ENCODE results near the gene LEP. TPM values are rescaled to one million over a fixed set of nuclear protein-coding genes. Genes with fewer than 3 reads are reported as not detected.

Gene LEP
- total and polyA plus RNA-seq, 9 of the 15 experiments (the other 6 are each of a cell fraction or from before 2014, with no cell fraction given), result not detected

DNA sequence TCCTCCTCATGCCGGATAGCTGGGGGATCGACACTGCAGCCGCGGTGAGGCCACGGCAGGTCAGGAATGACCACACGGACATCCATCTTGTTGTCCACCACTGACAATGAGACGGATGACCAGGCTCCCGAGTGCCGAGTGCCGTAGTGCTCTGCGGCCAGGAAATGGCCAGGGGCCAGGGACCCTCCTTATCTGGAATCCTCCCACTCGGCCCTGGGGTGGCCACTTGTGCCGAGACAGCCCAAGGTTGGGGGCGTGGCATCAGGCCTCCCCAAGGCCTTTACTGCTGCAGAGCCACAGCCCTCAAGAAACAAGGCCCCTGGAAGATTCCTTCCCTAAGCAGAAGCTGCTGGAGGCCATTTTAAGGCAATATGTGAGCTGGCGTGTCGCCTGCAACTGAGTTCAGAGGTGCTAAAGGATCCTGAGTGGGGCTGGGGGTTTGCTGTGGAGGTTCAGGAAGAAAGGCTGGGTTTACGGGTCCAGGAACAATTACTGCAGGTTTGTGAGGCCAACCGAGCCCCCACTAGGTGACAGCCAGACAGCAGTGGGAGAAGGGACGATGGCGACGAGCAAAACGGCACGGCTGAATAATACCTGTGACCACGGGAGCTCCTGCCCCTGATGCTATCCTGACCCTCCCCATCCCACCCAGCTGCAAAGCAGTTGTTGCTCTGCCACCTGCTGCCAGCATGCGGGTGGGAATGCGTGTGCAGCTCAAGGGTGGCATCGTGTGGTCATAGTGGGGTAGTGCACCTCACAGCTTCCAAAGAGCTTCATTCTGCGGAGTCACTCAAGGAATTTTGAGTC, 31.6 kb upstream of the LEP start (continued):
- TF ChIP-seq CREM (IDR thresholded peaks at IDR 0.05; ENCODE audit: low read depth) (peak; percentile 81), KDM1A (IDR thresholded peaks at IDR 0.05) (peak in 1 of 2 experiments; percentile 72; a peak in 1 of 4 replicates), ZEB2 (IDR thresholded peaks at IDR 0.05) (peak; percentile 33; the same call in 1 of the 2 replicates), SP1 (CRISPR knock-in tag; IDR thresholded peaks at IDR 0.05) (peak; percentile 57; the same call in 1 of the 2 replicates), SMARCA5 (IDR thresholded peaks at IDR 0.05) (peak; percentile 76; the same call in 1 of the 2 replicates), ZNF274 (IDR thresholded peaks at IDR 0.05; ENCODE audit: borderline replicate concordance, low read depth, low read length) (no peak), ADNP (tag; IDR thresholded peaks at IDR 0.05) (no peak), ZNF311 (CRISPR knock-in tag; IDR thresholded peaks at IDR 0.05) (no peak), ESRRA (IDR thresholded peaks at IDR 0.05; ENCODE audit: borderline replicate concordance, low read depth) (peak; percentile 53; the same call in 1 of the 2 replicates), PPARD (CRISPR knock-in tag; IDR thresholded peaks at IDR 0.05) (no peak), TBL1XR1 (IDR thresholded peaks at IDR 0.05; ENCODE audit: low read length in 2 of 2) (0 out of 4 replicates have a peak, but pooled peaks have one; percentile 17 to 68), ZNF780A (CRISPR knock-in tag; IDR thresholded peaks at IDR 0.05) (no peak), HDAC3 (IDR thresholded peaks at IDR 0.05; ENCODE audit: borderline replicate concordance, partially characterized antibody) (no peak), SLC30A9 (CRISPR knock-in tag; IDR thresholded peaks at IDR 0.05) (no peak), PTRF (tag; IDR thresholded peaks at IDR 0.05) (no peak), TOE1 (IDR thresholded peaks at IDR 0.05; ENCODE audit: borderline replicate concordance) (0 out of 2 replicates have a peak, but pooled peaks have one; percentile 34), TOE1 (CRISPR knock-in tag; IDR thresholded peaks at IDR 0.05; ENCODE audit: borderline replicate concordance, low read depth) (no peak), TFAM (CRISPR knock-in tag; conservative IDR thresholded peaks at IDR 0.05) (no peak), XRCC4 (IDR thresholded peaks at IDR 0.05; ENCODE audit: extremely low read depth, insufficient read depth, insufficient read length) (no peak), ZNF436 (CRISPR knock-in tag; IDR thresholded peaks at IDR 0.05) (no peak), KDM4B (IDR thresholded peaks at IDR 0.05; ENCODE audit: borderline replicate concordance in 2 of 2, low read depth in 1 of 2) (peak in 1 of 2 experiments; percentile 49; a peak in 2 of 4 replicates), NFATC3 (IDR thresholded peaks at IDR 0.05) (no peak)
- TF ChIP-seq, protein P1, sequence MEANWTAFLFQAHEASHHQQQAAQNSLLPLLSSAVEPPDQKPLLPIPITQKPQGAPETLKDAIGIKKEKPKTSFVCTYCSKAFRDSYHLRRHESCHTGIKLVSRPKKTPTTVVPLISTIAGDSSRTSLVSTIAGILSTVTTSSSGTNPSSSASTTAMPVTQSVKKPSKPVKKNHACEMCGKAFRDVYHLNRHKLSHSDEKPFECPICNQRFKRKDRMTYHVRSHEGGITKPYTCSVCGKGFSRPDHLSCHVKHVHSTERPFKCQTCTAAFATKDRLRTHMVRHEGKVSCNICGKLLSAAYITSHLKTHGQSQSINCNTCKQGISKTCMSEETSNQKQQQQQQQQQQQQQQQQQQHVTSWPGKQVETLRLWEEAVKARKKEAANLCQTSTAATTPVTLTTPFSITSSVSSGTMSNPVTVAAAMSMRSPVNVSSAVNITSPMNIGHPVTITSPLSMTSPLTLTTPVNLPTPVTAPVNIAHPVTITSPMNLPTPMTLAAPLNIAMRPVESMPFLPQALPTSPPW (CRISPR knock-in tag; IDR thresholded peaks at IDR 0.05), result peak; percentile 16; the same call in 1 of the 2 replicates
- TF ChIP-seq, protein P2, sequence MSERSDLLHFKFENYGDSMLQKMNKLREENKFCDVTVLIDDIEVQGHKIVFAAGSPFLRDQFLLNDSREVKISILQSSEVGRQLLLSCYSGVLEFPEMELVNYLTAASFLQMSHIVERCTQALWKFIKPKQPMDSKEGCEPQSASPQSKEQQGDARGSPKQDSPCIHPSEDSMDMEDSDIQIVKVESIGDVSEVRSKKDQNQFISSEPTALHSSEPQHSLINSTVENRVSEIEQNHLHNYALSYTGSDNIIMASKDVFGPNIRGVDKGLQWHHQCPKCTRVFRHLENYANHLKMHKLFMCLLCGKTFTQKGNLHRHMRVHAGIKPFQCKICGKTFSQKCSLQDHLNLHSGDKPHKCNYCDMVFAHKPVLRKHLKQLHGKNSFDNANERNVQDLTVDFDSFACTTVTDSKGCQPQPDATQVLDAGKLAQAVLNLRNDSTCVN (CRISPR knock-in tag; IDR thresholded peaks at IDR 0.05), result peak; percentile 5; the same call in 1 of the 2 replicates
- TF ChIP-seq, protein P3, sequence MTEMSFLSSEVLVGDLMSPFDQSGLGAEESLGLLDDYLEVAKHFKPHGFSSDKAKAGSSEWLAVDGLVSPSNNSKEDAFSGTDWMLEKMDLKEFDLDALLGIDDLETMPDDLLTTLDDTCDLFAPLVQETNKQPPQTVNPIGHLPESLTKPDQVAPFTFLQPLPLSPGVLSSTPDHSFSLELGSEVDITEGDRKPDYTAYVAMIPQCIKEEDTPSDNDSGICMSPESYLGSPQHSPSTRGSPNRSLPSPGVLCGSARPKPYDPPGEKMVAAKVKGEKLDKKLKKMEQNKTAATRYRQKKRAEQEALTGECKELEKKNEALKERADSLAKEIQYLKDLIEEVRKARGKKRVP (CRISPR knock-in tag; IDR thresholded peaks at IDR 0.05), result no peak
